ENCODE results near the gene SPATA46. TPM values are rescaled to one million over a fixed set of nuclear protein-coding genes. Genes with fewer than 3 reads are reported as not detected.

SPATA46 gene
- total RNA-seq, 1 experiment from 2014 or later: not detected

DNA sequence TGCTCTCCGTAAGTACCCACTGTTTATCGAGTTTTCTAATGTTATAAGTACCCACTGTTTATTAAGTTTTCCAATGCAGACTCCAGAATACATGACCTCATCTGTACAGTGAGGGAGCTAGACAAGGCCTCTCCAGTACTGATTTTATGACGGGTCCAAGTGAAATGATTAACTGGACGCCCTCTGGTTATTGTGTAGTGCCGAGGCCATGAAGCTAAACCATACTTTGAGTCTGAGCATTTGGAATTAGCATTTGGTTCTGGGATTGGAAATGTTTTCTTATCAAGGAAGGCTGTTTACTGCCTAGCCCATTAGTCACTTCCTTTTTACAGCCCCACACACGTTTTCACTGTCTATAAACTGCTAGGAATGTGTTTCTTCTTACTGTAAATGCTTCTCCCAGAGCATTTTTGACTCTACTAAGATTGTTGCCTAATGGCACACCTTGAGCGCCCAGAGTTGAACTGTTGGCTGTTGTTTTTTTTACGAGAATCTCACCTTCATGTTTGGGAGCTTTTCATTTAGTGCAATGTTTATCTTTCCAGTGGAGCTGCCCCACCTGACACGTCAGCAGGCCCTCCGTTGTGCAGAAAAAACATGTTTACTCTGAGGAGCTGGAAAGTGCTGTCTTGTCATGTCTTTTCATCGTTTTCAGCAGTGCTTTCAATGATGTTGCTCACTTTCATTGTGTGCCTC is 26.9 kb downstream of the SPATA46 start:
- Histone ChIP-seq H3K4me3 (no peak overlapping the region), H3K27me3 (no peaks in the 10 kb centered on the region), H3K36me3 (no peaks in the 10 kb centered on the region), H3K9me3 (peaks cover 3% of the 10 kb centered on the region; the same call in 1 of the 2 replicates)
- peak; percentile 30 for DNase-seq

DNA sequence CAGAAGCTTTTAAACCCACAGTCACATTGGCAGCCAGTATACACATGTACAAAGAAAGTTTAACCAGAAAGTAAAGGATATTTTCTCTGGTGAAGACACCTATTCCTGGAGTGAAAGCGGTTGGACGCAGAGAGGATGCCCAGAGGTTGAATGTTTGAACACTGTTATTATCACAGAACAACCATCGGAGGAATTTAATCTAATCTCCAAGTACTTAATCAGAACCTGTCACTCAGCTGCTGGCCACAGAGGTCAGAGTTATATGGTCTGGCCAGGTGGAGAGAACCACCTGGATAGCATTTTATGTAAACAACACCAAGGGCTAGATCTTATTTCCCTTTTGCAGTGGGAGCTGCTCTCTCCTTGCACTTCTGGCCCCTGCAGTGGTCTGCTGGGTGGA is 29.4 kb downstream of the SPATA46 start:
- DNase-seq: no peak

DNA sequence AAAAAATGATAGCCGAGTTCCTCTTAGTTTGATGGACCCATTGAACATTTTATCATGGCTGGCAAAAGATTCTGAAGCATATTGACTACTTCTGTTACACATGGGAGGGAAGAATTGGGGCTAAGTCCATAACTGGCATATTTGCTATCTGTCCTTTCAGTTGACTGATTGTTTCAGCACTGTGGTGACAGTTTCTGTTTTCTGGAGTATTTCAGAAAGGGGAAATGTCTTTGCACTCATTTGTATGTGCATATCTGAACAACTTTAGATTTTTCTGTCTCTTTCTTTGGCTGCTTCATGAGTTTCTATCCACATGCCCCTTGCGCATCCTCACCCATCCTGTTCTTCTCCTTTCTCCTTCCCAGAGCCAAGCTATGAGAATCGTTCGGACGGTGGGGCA is 33.2 kb downstream of the SPATA46 start:
- DNase-seq: no peak
- peaks cover 3% of the 10 kb centered on the region; the same call in 1 of the 2 replicates for H3K9me3 ChIP-seq
- H3K36me3 ChIP-seq: no peaks in the 10 kb centered on the region
- H3K27me3 ChIP-seq: peaks cover 2% of the 10 kb centered on the region
- H3K4me3 ChIP-seq: no peak overlapping the region

More for the DNA sequence above, 29.4 kb downstream of the SPATA46 start:
- Histone ChIP-seq H3K9me3 (peaks cover 3% of the 10 kb centered on the region; the same call in 1 of the 2 replicates), H3K27me3 (no peaks in the 10 kb centered on the region), H3K36me3 (no peaks in the 10 kb centered on the region), H3K4me3 (no peak overlapping the region)

DNA sequence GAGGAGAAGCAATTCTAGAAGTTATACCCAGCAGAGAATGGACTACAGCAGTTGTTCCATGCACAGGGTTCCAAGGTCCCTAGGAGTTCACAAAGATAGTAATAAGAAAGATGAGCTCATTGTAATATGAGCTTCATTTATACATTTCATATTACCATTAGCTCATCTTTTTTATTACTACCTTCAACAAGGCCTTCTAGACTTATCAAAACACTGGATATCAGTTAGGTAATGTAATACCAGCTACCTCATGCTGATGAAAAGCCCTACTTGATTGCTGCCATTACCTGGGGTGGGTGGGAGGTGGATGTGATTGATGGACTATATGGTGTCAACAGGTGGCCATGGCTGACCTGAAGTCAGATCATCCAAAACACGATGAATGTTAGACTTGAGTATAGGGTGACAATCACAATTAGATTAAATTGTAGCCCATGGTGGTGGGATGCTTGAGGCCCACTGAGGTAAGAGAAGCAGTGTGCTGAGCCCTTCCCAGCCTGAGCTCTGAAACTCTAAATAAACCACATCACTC is 34.1 kb downstream of the SPATA46 start:
- DNase-seq: no peak
- Histone ChIP-seq H3K4me3 (no peak overlapping the region), H3K9me3 (peaks cover 3% of the 10 kb centered on the region; the same call in 1 of the 2 replicates), H3K27me3 (peaks cover 2% of the 10 kb centered on the region), H3K36me3 (no peaks in the 10 kb centered on the region)

DNA sequence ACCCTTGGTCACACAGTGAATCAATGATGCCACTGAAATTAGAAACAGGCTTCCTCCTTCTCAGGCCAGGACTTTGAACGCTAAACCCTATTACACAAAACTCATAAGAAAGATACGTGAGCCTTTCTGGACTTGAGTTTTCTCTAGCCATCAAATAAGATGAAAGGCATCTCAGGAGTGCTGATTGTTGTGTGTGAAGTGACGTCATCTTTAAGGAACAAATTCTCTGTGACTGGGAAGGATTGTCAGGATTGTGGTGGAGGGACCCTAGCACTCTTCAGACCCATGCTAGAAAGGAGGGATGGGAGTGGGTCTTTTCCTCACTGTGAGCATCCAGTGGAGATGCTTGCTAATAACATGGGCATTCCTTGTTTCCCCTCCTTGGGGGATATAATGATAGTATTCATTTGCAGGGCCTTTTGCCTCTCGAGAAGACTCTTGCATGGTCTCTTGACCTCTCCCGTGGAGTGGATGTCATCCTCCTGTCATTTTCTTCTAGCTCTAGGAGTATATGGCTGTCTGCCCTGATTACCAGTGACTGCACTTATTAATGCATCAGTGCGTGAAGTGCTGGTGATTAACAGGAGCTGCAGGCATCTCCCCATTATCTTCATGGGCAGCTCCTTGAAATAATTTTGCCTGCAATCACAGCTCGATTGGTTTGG is 39.9 kb downstream of the SPATA46 start:
- Histone ChIP-seq H3K36me3 (no peaks in the 10 kb centered on the region), H3K27me3 (peaks cover 2% of the 10 kb centered on the region), H3K4me3 (no peak overlapping the region), H3K9me3 (no peaks in the 10 kb centered on the region)
- no peak for DNase-seq

DNA sequence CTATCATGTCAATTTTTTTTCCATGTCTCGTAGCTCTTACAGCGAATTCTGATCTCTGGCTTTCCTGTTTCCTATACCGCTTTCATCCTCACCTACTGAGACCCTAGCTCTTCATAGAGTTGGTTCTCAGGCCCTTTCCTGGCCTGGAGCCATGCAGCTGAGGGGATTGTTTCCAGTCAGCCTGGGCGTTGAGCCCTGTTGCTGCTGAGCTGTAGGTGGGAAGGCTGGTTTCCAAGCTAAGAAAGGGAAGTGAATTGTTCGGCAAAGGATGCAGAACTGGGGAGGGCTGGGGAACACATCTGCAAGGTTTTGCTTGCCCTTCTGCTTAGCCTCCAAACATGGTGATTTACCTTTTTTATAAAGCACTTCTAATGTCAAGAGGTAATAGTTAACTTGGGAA is 41.5 kb downstream of the SPATA46 start:
- Histone ChIP-seq H3K4me3 (no peak overlapping the region), H3K27me3 (peaks cover 2% of the 10 kb centered on the region), H3K36me3 (no peaks in the 10 kb centered on the region), H3K9me3 (no peaks in the 10 kb centered on the region)
- DNase-seq: no peak

DNA sequence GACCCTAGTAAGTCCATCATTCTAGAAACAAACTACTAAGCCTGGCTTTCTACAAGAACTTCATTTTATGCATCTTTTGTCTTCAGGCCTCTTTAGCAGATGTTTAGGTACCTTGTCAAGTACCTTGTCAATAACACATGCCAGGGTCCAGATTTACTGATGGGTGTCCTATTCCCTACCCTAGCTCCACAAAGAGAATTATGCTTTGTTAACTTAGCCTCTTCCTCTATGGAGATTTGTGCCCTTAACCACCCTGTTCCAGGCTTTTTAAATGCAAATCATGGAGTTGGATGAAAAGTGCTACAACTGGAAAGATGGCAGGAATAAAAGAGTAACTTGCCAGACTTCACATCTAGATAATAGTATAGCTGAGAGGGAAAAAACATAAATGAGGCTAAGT is 42.7 kb downstream of the SPATA46 start:
- Histone ChIP-seq H3K9me3 (no peaks in the 10 kb centered on the region), H3K36me3 (no peaks in the 10 kb centered on the region), H3K27me3 (no peaks in the 10 kb centered on the region; the same call in 1 of the 2 replicates), H3K4me3 (no peak overlapping the region)
- DNase-seq: no peak

DNA sequence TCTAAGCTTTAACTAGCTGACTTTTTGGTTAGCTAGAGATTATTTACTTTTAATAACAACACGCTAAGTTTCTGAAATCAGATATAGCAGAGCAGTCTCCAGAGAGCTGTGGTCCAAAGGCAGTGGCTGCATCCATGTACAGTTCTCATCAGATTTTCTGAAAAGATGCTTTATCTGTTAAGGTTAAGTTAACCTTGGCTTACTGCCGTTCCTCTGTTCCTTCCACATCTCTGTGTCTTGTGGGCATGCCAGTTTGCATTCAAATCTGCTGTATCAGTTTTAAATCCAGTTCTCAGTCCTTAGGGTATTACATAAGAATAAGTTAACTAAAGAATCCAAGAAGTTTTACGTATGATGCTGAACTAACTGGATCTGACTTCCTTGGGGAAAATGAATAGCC is 46.8 kb downstream of the SPATA46 start:
- Histone ChIP-seq H3K9me3 (no peaks in the 10 kb centered on the region), H3K36me3 (no peaks in the 10 kb centered on the region), H3K27me3 (peaks cover 6% of the 10 kb centered on the region), H3K4me3 (no peak overlapping the region)
- no peak for DNase-seq

DNA sequence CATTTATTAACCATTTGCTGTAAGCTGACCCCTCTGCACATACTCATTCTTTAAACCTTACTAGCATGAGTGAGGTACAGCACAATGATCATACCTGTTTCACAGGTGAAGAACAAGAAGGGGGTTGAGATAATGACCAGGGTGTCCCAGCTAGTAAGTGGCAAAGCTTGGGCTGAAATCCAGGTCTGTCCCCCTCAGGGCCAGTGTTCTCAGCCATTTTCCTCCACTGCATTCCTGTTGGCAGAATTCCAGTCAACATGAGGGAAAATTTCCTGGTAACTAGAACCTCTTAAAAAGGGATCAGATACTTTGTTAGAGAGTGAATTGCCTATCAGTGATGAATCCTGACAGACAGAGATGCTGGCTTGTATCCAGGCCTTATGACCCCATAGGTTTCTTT is 48.1 kb downstream of the SPATA46 start:
- Histone ChIP-seq H3K27me3 (peaks cover 11% of the 10 kb centered on the region), H3K9me3 (no peaks in the 10 kb centered on the region), H3K36me3 (no peaks in the 10 kb centered on the region), H3K4me3 (no peak overlapping the region)
- DNase-seq: no peak

DNA sequence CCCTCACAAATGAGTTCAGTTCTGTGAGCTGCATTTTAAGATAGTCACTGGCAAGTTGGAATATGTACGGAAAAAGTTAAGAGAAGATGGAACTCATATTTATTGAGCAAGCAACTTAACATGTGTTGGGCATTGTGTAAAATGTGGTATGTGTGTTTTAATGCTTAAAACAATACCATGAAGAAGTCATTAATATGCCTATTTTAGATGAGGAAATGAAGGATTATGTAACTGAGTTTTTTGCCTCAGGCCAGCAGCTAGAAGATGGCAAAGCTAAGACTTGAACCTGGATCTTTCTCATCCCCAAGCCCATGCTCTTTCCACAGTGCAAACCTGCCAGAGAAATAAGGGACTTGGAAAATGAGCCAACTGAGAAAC is 48.9 kb downstream of the SPATA46 start:
- Histone ChIP-seq H3K27me3 (peaks cover 14% of the 10 kb centered on the region), H3K9me3 (no peaks in the 10 kb centered on the region), H3K4me3 (no peak overlapping the region), H3K36me3 (no peaks in the 10 kb centered on the region)
- DNase-seq: no peak

DNA sequence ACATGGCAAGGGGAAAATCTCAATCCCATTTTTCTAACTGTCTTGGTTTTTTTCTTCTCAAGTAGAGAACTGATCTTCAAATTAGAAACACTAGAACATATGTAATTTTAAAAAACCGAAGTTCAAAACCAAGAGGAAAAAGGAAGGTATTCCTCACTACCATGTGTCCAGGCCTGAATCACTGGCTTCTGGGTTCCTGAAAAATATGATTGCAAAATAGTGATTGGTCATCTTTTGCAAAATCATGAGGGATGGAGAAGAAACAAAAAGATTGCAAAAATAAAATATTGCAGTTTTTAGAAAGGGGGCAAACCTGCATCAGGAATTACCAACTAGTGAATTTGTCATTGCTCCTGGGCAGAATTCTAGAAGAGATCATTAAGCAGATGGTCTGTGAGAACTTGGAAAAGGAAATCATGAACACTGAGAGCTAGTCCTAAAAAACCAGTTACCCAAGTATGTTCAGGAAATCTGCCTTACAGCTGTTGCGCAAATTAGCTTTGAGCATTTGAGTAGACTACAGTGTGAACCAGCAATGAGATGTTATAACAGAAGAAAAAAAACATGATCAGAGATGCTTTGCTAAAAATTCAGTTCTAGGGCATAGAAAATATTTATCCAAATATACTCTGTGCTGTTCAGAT is 49.4 kb downstream of the SPATA46 start:
- Histone ChIP-seq H3K27me3 (peaks cover 17% of the 10 kb centered on the region), H3K36me3 (no peaks in the 10 kb centered on the region), H3K4me3 (no peak overlapping the region), H3K9me3 (no peaks in the 10 kb centered on the region)
- DNase-seq: no peak

DNA sequence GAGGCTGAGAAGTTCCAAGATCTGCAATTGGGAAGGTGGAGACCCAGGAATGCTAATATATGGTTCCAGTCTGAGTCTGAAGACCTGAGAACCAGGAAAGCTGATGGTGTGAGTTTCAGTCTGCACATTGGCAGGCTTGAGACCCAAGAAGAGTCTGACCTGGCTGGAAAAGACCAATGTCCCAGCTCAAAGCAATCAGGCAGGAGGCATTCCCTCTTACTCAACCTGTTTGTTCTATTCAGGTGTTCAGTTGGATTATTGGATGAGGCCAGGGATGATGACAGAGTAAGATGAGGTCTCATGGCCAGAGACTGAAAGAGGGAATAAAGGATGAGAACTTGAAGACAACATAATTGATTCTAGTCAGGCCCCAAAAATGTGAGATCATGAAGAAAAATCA is 50.1 kb downstream of the SPATA46 start:
- Histone ChIP-seq H3K36me3 (no peaks in the 10 kb centered on the region), H3K4me3 (no peak overlapping the region), H3K9me3 (no peaks in the 10 kb centered on the region), H3K27me3 (peaks cover 17% of the 10 kb centered on the region)
- no peak for DNase-seq

DNA sequence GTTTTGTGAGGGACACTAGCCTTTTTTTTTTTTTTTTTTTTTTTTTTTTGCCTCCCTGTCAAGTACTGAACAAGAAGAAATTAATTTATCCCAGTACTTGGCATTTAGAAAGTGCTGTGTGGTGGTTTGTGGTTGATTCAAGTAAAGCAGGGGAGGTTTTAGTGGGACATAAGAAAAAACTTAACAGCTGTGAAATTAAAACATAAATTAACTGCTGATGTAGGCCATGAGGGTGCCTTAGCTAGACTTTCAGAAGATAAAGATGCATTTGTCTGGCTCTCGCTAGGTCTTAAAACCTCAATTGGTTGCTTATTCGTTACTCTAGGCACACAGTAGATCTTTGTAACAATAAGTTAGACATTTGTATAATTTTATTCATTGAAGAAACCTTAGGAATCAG is 52.3 kb downstream of the SPATA46 start:
- DNase-seq: no peak
- Histone ChIP-seq H3K27me3 (peaks cover 17% of the 10 kb centered on the region), H3K36me3 (no peaks in the 10 kb centered on the region), H3K4me3 (no peak overlapping the region), H3K9me3 (no peaks in the 10 kb centered on the region)

Other genes with a start within 250 kb of the SPATA46 start
- not detected in 2 replicates for gene C1orf226, start 4.9 kb upstream of the SPATA46 start, total RNA-seq (2014; rRNA removed; shearing (Covaris generic); ENCODE audit: low replicate concordance)
- not detected in 2 replicates for gene SH2D1B, start 35.3 kb upstream of the SPATA46 start, total RNA-seq (2014; rRNA removed; shearing (Covaris generic); ENCODE audit: low replicate concordance)
- gene UHMK1, start 121.0 kb upstream of the SPATA46 start, total RNA-seq (2014; rRNA removed; shearing (Covaris generic); ENCODE audit: low replicate concordance): 42.8 and 71.7 TPM in 2 replicates
- gene UAP1, start 184.9 kb upstream of the SPATA46 start, total RNA-seq (2014; rRNA removed; shearing (Covaris generic); ENCODE audit: low replicate concordance): 601 and 739 TPM in 2 replicates

Data from MG63 (cell line).